HG02571 (cell line): Measurements from ENCODE around the gene CCL14.
"Not testable (repeated sequence)": the region's sequence is repeated elsewhere in the genome, so short reads cannot be mapped to it uniquely, and the experiment has no call there.

Experiments used
- ATAC-seq: cut with Tn5 transposase; IDR thresholded peaks from one replicate; pipeline ENCODE4 v1.9.1; 2021; ENCODE audit warnings: mild to moderate bottlenecking, moderate library complexity; ENCODE audit not compliant: unreplicated experiment

Gene CCL14

GRCh38 chr17:35986643-35987042 is at the start of gene CCL14:
Gene CCL14, minus strand, starts transcription at chr17:35986729. Its CDS starts 80 bp downstream, at chr17:35986649.
- no peak for ATAC-seq

- ATAC-seq = no peak
Measured at GRCh38 chr17:36036235-36036634, 49.7 kb upstream of the CCL14 start.

GRCh38 chr17:36034127-36034526 is 47.6 kb upstream of the CCL14 start:
- ATAC-seq = no peak

GRCh38 chr17:36030956-36031355 is 44.4 kb upstream of the CCL14 start:
- ATAC-seq = no peak

GRCh38 chr17:36027761-36028160 is 41.2 kb upstream of the CCL14 start:
- no peak for ATAC-seq

GRCh38 chr17:36024106-36024869 is 37.8 kb upstream of the CCL14 start:
- ATAC-seq = no peak

GRCh38 chr17:36019423-36019822 is 32.9 kb upstream of the CCL14 start:
- no peak for ATAC-seq

GRCh38 chr17:36017799-36018198 is 31.3 kb upstream of the CCL14 start, which contains the start of gene CCL23:
Gene CCL23, minus strand, starts transcription at chr17:36017972. Its CDS starts 75 bp downstream, at chr17:36017897.
- ATAC-seq = no peak

GRCh38 chr17:36016555-36016954 is 30.0 kb upstream of the CCL14 start:
- no peak for ATAC-seq

- not testable (repeated sequence) for ATAC-seq
Measured at GRCh38 chr17:36015895-36016294, 29.4 kb upstream of the CCL14 start.

GRCh38 chr17:36014946-36015345 is 28.4 kb upstream of the CCL14 start:
- ATAC-seq = no peak

- no peak for ATAC-seq
Measured at GRCh38 chr17:36011201-36011600, 24.7 kb upstream of the CCL14 start.

- ATAC-seq = no peak
Measured at GRCh38 chr17:36008998-36009665, 22.6 kb upstream of the CCL14 start.

GRCh38 chr17:36004594-36005108 is 18.1 kb upstream of the CCL14 start:
- no peak for ATAC-seq

- ATAC-seq = no peak
Measured at GRCh38 chr17:36002631-36003030, 16.1 kb upstream of the CCL14 start.

- ATAC-seq = no peak
Measured at GRCh38 chr17:36001862-36002603, 15.5 kb upstream of the CCL14 start.

GRCh38 chr17:36001110-36001771 is 14.7 kb upstream of the CCL14 start, which contains the start of gene CCL15:
Gene CCL15, minus strand, starts transcription at chr17:36001553. Its CDS starts 61 bp downstream, at chr17:36001492.
- no peak for ATAC-seq

- no peak for ATAC-seq
Measured at GRCh38 chr17:36000732-36001109, 14.2 kb upstream of the CCL14 start.

GRCh38 chr17:35998756-35999155 is 12.2 kb upstream of the CCL14 start:
- ATAC-seq = no peak

GRCh38 chr17:35998018-35998545 is 11.6 kb upstream of the CCL14 start:
- no peak for ATAC-seq
